H9 (cell line): ENCODE data around the gene RAPSN. TPM values are rescaled to one million over a fixed set of nuclear protein-coding genes. Genes with fewer than 3 reads are reported as not detected.

Source experiments
- DNase-seq: peaks from one replicate; pipeline ENCODE4 v3.0.0-alpha.2; 2017
- H2AFZ ChIP-seq: one replicate; pipeline ENCODE4 v1.6.1; 2013; ENCODE audit warnings: mild to moderate bottlenecking, low read length, control low read depth, moderate library complexity
- H2AK5ac ChIP-seq: 2 replicates; pipeline ENCODE4 v1.6.1; 2013; ENCODE audit warnings: low read length, control low read depth, mixed read lengths; ENCODE audit not compliant: insufficient read length
- H2BK120ac ChIP-seq: one replicate; pipeline ENCODE4 v1.6.1; 2013; ENCODE audit warnings: low read depth, mild to moderate bottlenecking, low read length, control low read depth, inconsistent platforms; ENCODE audit not compliant: poor library complexity, severe bottlenecking
- H2BK12ac ChIP-seq: 2 replicates; pipeline ENCODE4 v1.6.1; 2013; ENCODE audit warnings: low read length, control low read depth, mixed read lengths, low read depth; ENCODE audit not compliant: insufficient read length
- H2BK15ac ChIP-seq: 2 replicates; pipeline ENCODE4 v1.6.1; 2013; ENCODE audit warnings: low read depth, low read length, control low read depth
- H2BK20ac ChIP-seq: one replicate; pipeline ENCODE4 v1.6.1; 2013; ENCODE audit warnings: low read depth, mild to moderate bottlenecking, low read length, control low read depth, inconsistent platforms; ENCODE audit not compliant: poor library complexity, severe bottlenecking
- H2BK5ac ChIP-seq: 2 replicates; pipeline ENCODE4 v1.6.1; 2013; ENCODE audit warnings: low read length, control low read depth, mixed read lengths; ENCODE audit not compliant: insufficient read length
- H3K14ac ChIP-seq: 2 replicates; pipeline ENCODE4 v1.6.1; 2013; ENCODE audit warnings: low read length, control low read depth; ENCODE audit not compliant: insufficient read depth
- H3K18ac ChIP-seq: 2 replicates; pipeline ENCODE4 v1.6.1; 2013; ENCODE audit warnings: low read depth, mild to moderate bottlenecking, mixed read lengths, low read length, control low read depth; ENCODE audit not compliant: insufficient read length
- H3K23ac ChIP-seq: 2 replicates; pipeline ENCODE4 v1.6.1; 2013; ENCODE audit warnings: low read length, control low read depth, mixed read lengths, low read depth; ENCODE audit not compliant: insufficient read length
- H3K23me2 ChIP-seq: 2 replicates; pipeline ENCODE4 v1.6.1; 2013; ENCODE audit warnings: low read depth, mild to moderate bottlenecking, mixed read lengths, low read length, control low read depth; ENCODE audit not compliant: insufficient read length, poor library complexity, severe bottlenecking
- H3K27ac ChIP-seq: 2 replicates; pipeline ENCODE4 v1.5.1; 2013; ENCODE audit warnings: low read length, control low read depth, mixed read lengths, low read depth; ENCODE audit not compliant: insufficient read length
- H3K27me3 ChIP-seq: 2 replicates; pipeline ENCODE4 v1.6.1; 2013; ENCODE audit warnings: low read length, control low read depth, inconsistent platforms; ENCODE audit not compliant: insufficient read depth
- H3K4ac ChIP-seq: 2 replicates; pipeline ENCODE4 v1.6.1; 2013; ENCODE audit warnings: low read depth, mild to moderate bottlenecking, control low read depth, inconsistent platforms, low read length, moderate library complexity
- H3K4me1 ChIP-seq: 2 replicates; pipeline ENCODE4 v1.6.1; 2013; ENCODE audit warnings: low read length, control low read depth, inconsistent platforms; ENCODE audit not compliant: insufficient read depth
- H3K4me2 ChIP-seq: 2 replicates; pipeline ENCODE4 v1.6.1; 2013; ENCODE audit warnings: low read length, control low read depth, mixed read lengths; ENCODE audit not compliant: insufficient read length, insufficient read depth
- H3K56ac ChIP-seq: 2 replicates; pipeline ENCODE4 v1.6.1; 2013; ENCODE audit warnings: low read depth, mild to moderate bottlenecking, mixed read lengths, low read length, control low read depth; ENCODE audit not compliant: insufficient read length
- H3K79me1 ChIP-seq: 2 replicates; pipeline ENCODE4 v1.6.1; 2013; ENCODE audit warnings: low read depth, mild to moderate bottlenecking, moderate library complexity, low read length, control low read depth, inconsistent platforms; ENCODE audit not compliant: insufficient read depth, poor library complexity, severe bottlenecking
- H3K79me2 ChIP-seq: 2 replicates; pipeline ENCODE4 v1.6.1; 2013; ENCODE audit warnings: low read length, control low read depth, inconsistent platforms; ENCODE audit not compliant: insufficient read depth
- H3K9ac ChIP-seq: 2 replicates; pipeline ENCODE4 v1.6.1; 2013; ENCODE audit warnings: low read length, control low read depth, mixed read lengths; ENCODE audit not compliant: insufficient read length; ENCODE audit errors: extremely low read depth
- H3K9me3 ChIP-seq: one replicate; pipeline ENCODE4 v1.6.1; 2013; ENCODE audit warnings: low read depth, low read length, inconsistent platforms; ENCODE audit not compliant: control insufficient read depth
- H3T11ph ChIP-seq: one replicate; pipeline ENCODE4 v1.6.1; 2013; ENCODE audit warnings: mild to moderate bottlenecking, low read length, control low read depth, inconsistent platforms
- H4K20me1 ChIP-seq: one replicate; pipeline ENCODE4 v1.6.1; 2013; ENCODE audit not compliant: control insufficient read depth, insufficient read length, insufficient read depth
- H4K5ac ChIP-seq: 2 replicates; pipeline ENCODE4 v1.6.1; 2013; ENCODE audit warnings: low read depth, mild to moderate bottlenecking, mixed read lengths, low read length, control low read depth; ENCODE audit not compliant: insufficient read length
- H4K8ac ChIP-seq: replicated peaks from 2 replicates; pipeline ENCODE4 v1.6.1; 2013; ENCODE audit warnings: low read length, control low read depth, mixed read lengths, low read depth; ENCODE audit not compliant: insufficient read length
- H4K91ac ChIP-seq: 2 replicates; pipeline ENCODE4 v1.6.1; 2013; ENCODE audit warnings: low read depth, mild to moderate bottlenecking, moderate library complexity, mixed read lengths, low read length, control low read depth; ENCODE audit not compliant: insufficient read length
- H3K27ac Mint-ChIP-seq, 3 experiments: 2 replicates in 2 of 3; 3 replicates in 1 of 3; pipeline ENCODE4 v1.8.0; 2020 to 2021; ENCODE audit warnings: mixed read lengths in 3 of 3, mild to moderate bottlenecking in 1 of 3, moderate library complexity in 1 of 3
- H3K27me3 Mint-ChIP-seq: 2 replicates; pipeline ENCODE4 v1.8.0; 2021; ENCODE audit warnings: low read depth, mild to moderate bottlenecking, moderate library complexity, mixed read lengths
- H3K36me3 Mint-ChIP-seq, 3 experiments: 2 replicates in 2 of 3; 3 replicates in 1 of 3; pipeline ENCODE4 v1.8.0; 2020 to 2021; ENCODE audit warnings: low read depth in 3 of 3, mixed read lengths in 3 of 3; ENCODE audit not compliant: insufficient read depth in 1 of 3
- H3K4me1 Mint-ChIP-seq, 2 experiments: 2 replicates each; pipeline ENCODE4 v1.8.0; 2020; ENCODE audit warnings: mixed read lengths in 2 of 2
- H3K4me3 Mint-ChIP-seq, 2 experiments: 2 replicates in 1 of 2; 3 replicates in 1 of 2; pipeline ENCODE4 v1.8.0; 2020 to 2021; ENCODE audit warnings: mild to moderate bottlenecking in 2 of 2, mixed read lengths in 2 of 2, moderate library complexity in 1 of 2
- H3K9me3 Mint-ChIP-seq, 2 experiments: 2 replicates in 1 of 2; 3 replicates in 1 of 2; pipeline ENCODE4 v1.8.0; 2020; ENCODE audit warnings: mild to moderate bottlenecking in 2 of 2, mixed read lengths in 2 of 2, moderate library complexity in 1 of 2
- CTCF ChIP-seq: fragments of 200-600 bp; sonication (generic); conservative IDR thresholded peaks from 3 replicates; pipeline ENCODE4 v1.8.0; 2021; ENCODE audit warnings: antibody characterized with exemption, mild to moderate bottlenecking
- WGBS: extraction: QIAGEN DNeasy Blood & Tissue Kit; methylation state at CpG from one replicate; pipeline ENCODE4 v1.1.7; 2013; ENCODE audit warnings: missing lambda C conversion rate, low lambda C conversion rate, mixed read lengths; ENCODE audit not compliant: insufficient read length; ENCODE audit errors: extremely low coverage; 5-methylcytosine and 5-hydroxymethylcytosine counted together
- total RNA-seq: library from RNA; stranded (reverse); gene quantifications from 2 replicates; pipeline ENCODE4 v1.2.1, GENCODE V29; 2021

The RAPSN gene
- total RNA-seq, 1 experiment from 2014 or later = 0.48 TPM

GRCh38 chr11:47434011-47434786 is 14.7 kb downstream of the RAPSN start:
- Histone ChIP-seq H3K4ac (no peak overlapping the region), H3K4me1 (no peaks in the 10 kb centered on the region), H3T11ph (no peak overlapping the region), H3K9me3 (no peaks in the 10 kb centered on the region), H4K91ac (no peak overlapping the region), H3K9ac (no peak overlapping the region), H4K20me1 (no peaks in the 10 kb centered on the region), H2AFZ (no peak overlapping the region), H2BK5ac (no peak overlapping the region), H3K79me2 (no peaks in the 10 kb centered on the region), H3K27me3 (no peaks in the 10 kb centered on the region), H2BK12ac (no peak overlapping the region), H3K23ac (no peak overlapping the region), H4K5ac (no peak overlapping the region), H3K23me2 (no peaks in the 10 kb centered on the region), H3K27ac (no peak overlapping the region), H3K14ac (no peak overlapping the region), H3K56ac (no peak overlapping the region), H2BK120ac (no peak overlapping the region), H2BK20ac (no peak overlapping the region), H2BK15ac (no peak overlapping the region), H3K4me2 (no peak overlapping the region), H3K79me1 (no peaks in the 10 kb centered on the region), H2AK5ac (no peak overlapping the region), H4K8ac (no peak overlapping the region), H3K18ac (no peak overlapping the region)
- no CpG with 5 or more reads among the region's 7 CpGs for WGBS
- Mint-ChIP-seq H3K36me3 (no peaks in the 10 kb centered on the region; a peak in 1 of 7 replicates), H3K27ac (no peak overlapping the region), H3K9me3 (no peaks in the 10 kb centered on the region), H3K4me3 (no peak overlapping the region), H3K4me1 (no peaks in the 10 kb centered on the region), H3K27me3 (no peaks in the 10 kb centered on the region; the same call in 1 of the 2 replicates)
- TF ChIP-seq CTCF = no peak
- no peak for DNase-seq
